OCI-LY3 (cell line): Measurements from ENCODE around the gene MIAT.

Experiments
- EZH2phosphoT487 ChIP-seq: fragments of 200-600 bp; shearing (Covaris generic); IDR thresholded peaks from 2 replicates; pipeline ENCODE4 v1.6.1; 2018; ENCODE audit warnings: antibody characterized with exemption, mixed run types, low read depth
- TF ChIP-seq, protein P1 (sequence below): fragments of 200-600, 300-600 bp; sonication (generic); IDR thresholded peaks from 2 replicates; pipeline ENCODE4 v1.5.1; 2014; ENCODE audit warnings: antibody characterized with exemption, low read length, low read depth

DNA sequence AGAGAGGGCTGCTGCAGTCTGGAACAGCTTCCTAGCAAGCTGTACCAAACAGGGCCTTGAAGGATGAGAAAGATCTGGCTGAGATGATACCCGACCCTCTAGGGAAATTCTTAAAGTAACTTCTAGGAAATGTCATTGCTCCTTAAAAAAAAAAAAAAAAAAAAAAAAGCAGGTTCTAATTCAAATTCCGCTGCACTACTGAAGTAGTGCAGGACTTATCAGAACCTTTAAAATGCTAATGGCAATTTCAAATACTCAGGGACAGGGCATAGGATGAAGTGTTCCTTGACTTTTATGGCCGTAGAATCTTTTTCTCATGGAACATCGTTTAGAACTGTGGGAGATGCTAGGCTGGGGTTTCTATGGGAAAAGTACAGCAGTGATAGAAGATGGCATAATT, 13.1 kb downstream of the MIAT start:
- TF ChIP-seq, protein P1, sequence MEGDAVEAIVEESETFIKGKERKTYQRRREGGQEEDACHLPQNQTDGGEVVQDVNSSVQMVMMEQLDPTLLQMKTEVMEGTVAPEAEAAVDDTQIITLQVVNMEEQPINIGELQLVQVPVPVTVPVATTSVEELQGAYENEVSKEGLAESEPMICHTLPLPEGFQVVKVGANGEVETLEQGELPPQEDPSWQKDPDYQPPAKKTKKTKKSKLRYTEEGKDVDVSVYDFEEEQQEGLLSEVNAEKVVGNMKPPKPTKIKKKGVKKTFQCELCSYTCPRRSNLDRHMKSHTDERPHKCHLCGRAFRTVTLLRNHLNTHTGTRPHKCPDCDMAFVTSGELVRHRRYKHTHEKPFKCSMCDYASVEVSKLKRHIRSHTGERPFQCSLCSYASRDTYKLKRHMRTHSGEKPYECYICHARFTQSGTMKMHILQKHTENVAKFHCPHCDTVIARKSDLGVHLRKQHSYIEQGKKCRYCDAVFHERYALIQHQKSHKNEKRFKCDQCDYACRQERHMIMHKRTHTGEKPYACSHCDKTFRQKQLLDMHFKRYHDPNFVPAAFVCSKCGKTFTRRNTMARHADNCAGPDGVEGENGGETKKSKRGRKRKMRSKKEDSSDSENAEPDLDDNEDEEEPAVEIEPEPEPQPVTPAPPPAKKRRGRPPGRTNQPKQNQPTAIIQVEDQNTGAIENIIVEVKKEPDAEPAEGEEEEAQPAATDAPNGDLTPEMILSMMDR, result no peak
- no peak for TF ChIP-seq EZH2phosphoT487
